HG03565 (cell line): ENCODE results near the gene KCNJ8.

Experiments
- ATAC-seq: cut with Tn5 transposase; IDR thresholded peaks from one replicate; pipeline ENCODE4 v1.9.1; 2021; ENCODE audit warnings: mild to moderate bottlenecking, moderate library complexity; ENCODE audit not compliant: unreplicated experiment

KCNJ8 gene

GRCh38 chr12:21718944-21719650, 55.4 kb downstream of the KCNJ8 start:
- ATAC-seq: no peak

GRCh38 chr12:21718403-21718802, 56.1 kb downstream of the KCNJ8 start:
- ATAC-seq: no peak

- no peak for ATAC-seq
Measured at GRCh38 chr12:21717767-21718166, 56.7 kb downstream of the KCNJ8 start.

- no peak for ATAC-seq
Measured at GRCh38 chr12:21715386-21715785, 59.1 kb downstream of the KCNJ8 start.
